KMS-11 (cell line): ENCODE data around the gene B3GALNT1.

Experiments used
- H2AFZ ChIP-seq: fragments of 200-600 bp; sonication (generic); 2 replicates; pipeline ENCODE4 v1.6.1; 2016; ENCODE audit warnings: antibody characterized with exemption, mixed run types, low read depth
- H3K27ac ChIP-seq: fragments of 200-600 bp; sonication (generic); 2 replicates; pipeline ENCODE4 v1.6.1; 2016; ENCODE audit warnings: mild to moderate bottlenecking, mixed run types
- H3K27me3 ChIP-seq: fragments of 200-600 bp; sonication (generic); 2 replicates; pipeline ENCODE4 v1.6.1; 2017; ENCODE audit warnings: mild to moderate bottlenecking, low read depth, mixed run types, moderate library complexity; ENCODE audit not compliant: insufficient read depth
- H3K36me3 ChIP-seq: fragments of 200-600 bp; sonication (generic); 2 replicates; pipeline ENCODE4 v1.6.1; 2017; ENCODE audit warnings: mild to moderate bottlenecking, mixed run types; ENCODE audit not compliant: insufficient read depth
- H3K4me1 ChIP-seq: fragments of 200-600 bp; sonication (generic); 2 replicates; pipeline ENCODE4 v1.6.1; 2016; ENCODE audit warnings: mild to moderate bottlenecking, low read depth, mixed run types; ENCODE audit not compliant: poor library complexity, severe bottlenecking
- H3K4me2 ChIP-seq: fragments of 200-600 bp; sonication (generic); 2 replicates; pipeline ENCODE4 v1.7.0; 2016; ENCODE audit warnings: mild to moderate bottlenecking, mixed run types
- H3K4me3 ChIP-seq: fragments of 200-600 bp; sonication (generic); IDR thresholded peaks from 2 replicates; pipeline ENCODE4 v1.6.1; 2017; ENCODE audit warnings: low read depth, low read length, mixed read lengths; ENCODE audit not compliant: insufficient read depth
- H3K79me2 ChIP-seq: fragments of 200-600 bp; sonication (generic); 2 replicates; pipeline ENCODE4 v1.6.1; 2016; ENCODE audit warnings: low read depth, mixed run types; ENCODE audit not compliant: insufficient read depth
- H3K9ac ChIP-seq: fragments of 200-600 bp; sonication (generic); 2 replicates; pipeline ENCODE4 v1.6.1; 2016; ENCODE audit warnings: mild to moderate bottlenecking, mixed run types
- H4K20me1 ChIP-seq: fragments of 200-600 bp; sonication (generic); 2 replicates; pipeline ENCODE4 v1.6.1; 2016; ENCODE audit warnings: mild to moderate bottlenecking, mixed run types; ENCODE audit not compliant: insufficient read depth
- CTCF ChIP-seq: fragments of 200-600 bp; sonication (generic); conservative IDR thresholded peaks from 2 replicates; pipeline ENCODE4 v1.6.1; 2017; ENCODE audit warnings: low read depth, mild to moderate bottlenecking, antibody characterized with exemption, low read length, moderate library complexity, mixed read lengths

The B3GALNT1 gene

GRCh38 chr3:161067335-161067734, 37.8 kb downstream of the B3GALNT1 start:
- H3K79me2 ChIP-seq, result no peaks in the 10 kb centered on the region
- no peak overlapping the region for H3K9ac ChIP-seq
- H3K27me3 ChIP-seq, result no peaks in the 10 kb centered on the region
- H3K36me3 ChIP-seq, result no peaks in the 10 kb centered on the region
- H2AFZ ChIP-seq, result no peak overlapping the region
- no peak overlapping the region for H3K4me3 ChIP-seq
- H3K27ac ChIP-seq, result no peak overlapping the region
- H4K20me1 ChIP-seq, result no peaks in the 10 kb centered on the region
- H3K4me2 ChIP-seq, result no peak overlapping the region
- TF ChIP-seq CTCF, result no peak
- H3K4me1 ChIP-seq, result peaks cover 10% of the 10 kb centered on the region

- no peaks in the 10 kb centered on the region for H4K20me1 ChIP-seq
- H3K4me2 ChIP-seq, result no peak overlapping the region
- H2AFZ ChIP-seq, result no peak overlapping the region
- H3K27me3 ChIP-seq, result no peaks in the 10 kb centered on the region
- H3K36me3 ChIP-seq, result no peaks in the 10 kb centered on the region
- no peaks in the 10 kb centered on the region for H3K79me2 ChIP-seq
- no peak for TF ChIP-seq CTCF
- H3K9ac ChIP-seq, result no peak overlapping the region
- no peak overlapping the region for H3K4me3 ChIP-seq
- H3K4me1 ChIP-seq, result peaks cover 10% of the 10 kb centered on the region
- no peak overlapping the region for H3K27ac ChIP-seq
Observed at GRCh38 chr3:161066930-161067329, 38.2 kb downstream of the B3GALNT1 start.

- no peaks in the 10 kb centered on the region for H3K27me3 ChIP-seq
- no peak overlapping the region for H3K9ac ChIP-seq
- no peak for TF ChIP-seq CTCF
- no peak overlapping the region for H2AFZ ChIP-seq
- H3K4me2 ChIP-seq, result no peak overlapping the region
- H3K36me3 ChIP-seq, result no peaks in the 10 kb centered on the region
- no peaks in the 10 kb centered on the region for H4K20me1 ChIP-seq
- no peak overlapping the region for H3K4me3 ChIP-seq
- no peaks in the 10 kb centered on the region for H3K79me2 ChIP-seq
- H3K4me1 ChIP-seq, result peaks cover 10% of the 10 kb centered on the region
- no peak overlapping the region for H3K27ac ChIP-seq
Observed at GRCh38 chr3:161064413-161064812, 40.7 kb downstream of the B3GALNT1 start.

- Histone ChIP-seq H3K4me2 (no peak overlapping the region), H3K4me1 (no peaks in the 10 kb centered on the region), H3K79me2 (no peaks in the 10 kb centered on the region), H3K9ac (no peak overlapping the region), H3K27ac (no peak overlapping the region), H2AFZ (no peak overlapping the region), H3K36me3 (no peaks in the 10 kb centered on the region), H4K20me1 (no peaks in the 10 kb centered on the region), H3K27me3 (no peaks in the 10 kb centered on the region), H3K4me3 (no peak overlapping the region)
- no peak for TF ChIP-seq CTCF
Observed at GRCh38 chr3:161054860-161055604, 50.1 kb downstream of the B3GALNT1 start.
